Measurements from ENCODE around the gene PCED1A.

- no peak for TF ChIP-seq POLR2A (IDR thresholded peaks at IDR 0.05)
- TF ChIP-seq, protein P1, sequence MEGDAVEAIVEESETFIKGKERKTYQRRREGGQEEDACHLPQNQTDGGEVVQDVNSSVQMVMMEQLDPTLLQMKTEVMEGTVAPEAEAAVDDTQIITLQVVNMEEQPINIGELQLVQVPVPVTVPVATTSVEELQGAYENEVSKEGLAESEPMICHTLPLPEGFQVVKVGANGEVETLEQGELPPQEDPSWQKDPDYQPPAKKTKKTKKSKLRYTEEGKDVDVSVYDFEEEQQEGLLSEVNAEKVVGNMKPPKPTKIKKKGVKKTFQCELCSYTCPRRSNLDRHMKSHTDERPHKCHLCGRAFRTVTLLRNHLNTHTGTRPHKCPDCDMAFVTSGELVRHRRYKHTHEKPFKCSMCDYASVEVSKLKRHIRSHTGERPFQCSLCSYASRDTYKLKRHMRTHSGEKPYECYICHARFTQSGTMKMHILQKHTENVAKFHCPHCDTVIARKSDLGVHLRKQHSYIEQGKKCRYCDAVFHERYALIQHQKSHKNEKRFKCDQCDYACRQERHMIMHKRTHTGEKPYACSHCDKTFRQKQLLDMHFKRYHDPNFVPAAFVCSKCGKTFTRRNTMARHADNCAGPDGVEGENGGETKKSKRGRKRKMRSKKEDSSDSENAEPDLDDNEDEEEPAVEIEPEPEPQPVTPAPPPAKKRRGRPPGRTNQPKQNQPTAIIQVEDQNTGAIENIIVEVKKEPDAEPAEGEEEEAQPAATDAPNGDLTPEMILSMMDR (IDR thresholded peaks at IDR 0.05), result no peak
These were observed 36.2 kb downstream of the PCED1A start for GRCh38 chr20:2804041-2804828.

All from breast epithelium (tissue), 3 donors.